Measurements from ENCODE around the gene CTNND2. TPM values are rescaled to one million over a fixed set of nuclear protein-coding genes. Genes with fewer than 3 reads are reported as not detected.

The CTNND2 gene
- total and polyA plus RNA-seq, 4 donors = 0.05 to 0.50 (median 0.27) TPM

DNA sequence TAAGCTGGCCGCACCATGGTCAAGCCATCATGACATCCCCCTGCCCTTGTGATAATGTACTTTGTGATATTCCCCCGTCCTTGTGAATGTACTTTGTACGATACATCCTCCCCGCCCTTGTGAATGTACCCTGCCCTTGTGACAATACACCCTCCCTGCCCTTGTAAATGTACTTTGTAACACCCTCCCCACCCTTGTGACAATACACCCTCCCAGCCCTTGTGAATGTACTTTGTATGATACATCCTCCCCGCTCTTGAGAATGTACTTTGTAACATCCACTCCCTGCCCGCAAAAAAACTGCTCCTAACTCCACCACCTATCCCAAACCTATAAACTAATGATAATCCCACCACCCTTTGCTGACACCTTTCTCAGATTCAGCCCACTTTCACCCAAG, 313.8 kb downstream of the CTNND2 start:
- no peaks in the 10 kb centered on the region for H3K36me3 ChIP-seq (ENCODE audit: control insufficient read depth in 4 of 4, insufficient read depth in 3 of 4, low read depth in 1 of 4, low read length in 3 of 4)
- H3K4me3 ChIP-seq (ENCODE audit: low read depth in 1 of 3, low read length in 3 of 3) = no peak overlapping the region
- no peaks in the 10 kb centered on the region for H3K4me1 ChIP-seq (ENCODE audit: control insufficient read depth in 4 of 4, insufficient read depth in 4 of 4, low read length in 3 of 4)
- DNase-seq (ENCODE audit: low spot score) = no peak
- TF ChIP-seq, protein P1, sequence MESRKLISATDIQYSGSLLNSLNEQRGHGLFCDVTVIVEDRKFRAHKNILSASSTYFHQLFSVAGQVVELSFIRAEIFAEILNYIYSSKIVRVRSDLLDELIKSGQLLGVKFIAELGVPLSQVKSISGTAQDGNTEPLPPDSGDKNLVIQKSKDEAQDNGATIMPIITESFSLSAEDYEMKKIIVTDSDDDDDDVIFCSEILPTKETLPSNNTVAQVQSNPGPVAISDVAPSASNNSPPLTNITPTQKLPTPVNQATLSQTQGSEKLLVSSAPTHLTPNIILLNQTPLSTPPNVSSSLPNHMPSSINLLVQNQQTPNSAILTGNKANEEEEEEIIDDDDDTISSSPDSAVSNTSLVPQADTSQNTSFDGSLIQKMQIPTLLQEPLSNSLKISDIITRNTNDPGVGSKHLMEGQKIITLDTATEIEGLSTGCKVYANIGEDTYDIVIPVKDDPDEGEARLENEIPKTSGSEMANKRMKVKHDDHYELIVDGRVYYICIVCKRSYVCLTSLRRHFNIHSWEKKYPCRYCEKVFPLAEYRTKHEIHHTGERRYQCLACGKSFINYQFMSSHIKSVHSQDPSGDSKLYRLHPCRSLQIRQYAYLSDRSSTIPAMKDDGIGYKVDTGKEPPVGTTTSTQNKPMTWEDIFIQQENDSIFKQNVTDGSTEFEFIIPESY (IDR thresholded peaks at IDR 0.05) = no peak
- TF ChIP-seq SP1 (IDR thresholded peaks at IDR 0.05) = no peak
- no peak for TF ChIP-seq TAF1 (conservative IDR thresholded peaks at IDR 0.05)
- no peak for TF ChIP-seq HNF4G (IDR thresholded peaks at IDR 0.05)
- no peak overlapping the region for H3K9ac ChIP-seq (ENCODE audit: low read depth in 1 of 2, low read length in 2 of 2)
- WGBS = 84% methylated on average over 6 of the region's 6 CpGs
- no peaks in the 10 kb centered on the region for H3K27me3 ChIP-seq (ENCODE audit: control insufficient read depth in 4 of 4, insufficient read depth in 4 of 4, low read length in 3 of 4)
- H3K9me3 ChIP-seq (ENCODE audit: control insufficient read depth in 4 of 4, low read length in 3 of 4) = no peaks in the 10 kb centered on the region
- no peak overlapping the region for H3K27ac ChIP-seq (ENCODE audit: low read depth in 1 of 2, low read length in 2 of 2)

DNA sequence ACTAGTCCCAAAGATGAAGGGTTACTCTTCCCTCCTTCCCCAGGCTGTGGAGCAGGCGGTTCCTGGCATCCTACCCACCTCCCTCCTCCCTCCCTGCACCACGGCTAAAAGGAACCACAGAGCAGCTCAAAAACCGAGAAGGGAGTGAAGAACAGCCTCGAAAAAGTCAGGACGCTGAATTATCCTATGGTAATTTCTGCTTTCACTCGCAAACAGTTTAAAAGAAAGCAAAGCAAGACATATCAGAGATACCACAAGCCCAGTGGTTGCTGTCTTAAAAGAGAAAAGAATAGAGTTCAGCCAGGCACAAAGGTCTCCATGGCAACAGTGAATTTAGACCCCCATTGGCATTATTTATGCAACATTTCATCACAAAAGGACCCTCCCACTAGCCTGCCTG, 315.4 kb downstream of the CTNND2 start:
- H3K4me1 ChIP-seq (ENCODE audit: control insufficient read depth in 4 of 4, insufficient read depth in 4 of 4, low read length in 3 of 4) = no peaks in the 10 kb centered on the region
- no peak overlapping the region for H3K27ac ChIP-seq (ENCODE audit: low read depth in 1 of 2, low read length in 2 of 2)
- H3K9ac ChIP-seq (ENCODE audit: low read depth in 1 of 2, low read length in 2 of 2) = no peak overlapping the region
- TF ChIP-seq EGR1 (IDR thresholded peaks at IDR 0.05; ENCODE audit: low read depth in 2 of 2) = no peak
- no peak for TF ChIP-seq RAD21 (IDR thresholded peaks at IDR 0.05)
- no peak for TF ChIP-seq TAF1 (conservative IDR thresholded peaks at IDR 0.05)
- TF ChIP-seq JUND (IDR thresholded peaks at IDR 0.05) = no peak
- TF ChIP-seq HNF4A (conservative IDR thresholded peaks at IDR 0.05) = no peak
- TF ChIP-seq FOXA2 (IDR thresholded peaks at IDR 0.05) = no peak
- TF ChIP-seq GABPA (IDR thresholded peaks at IDR 0.05 in 1 of 2, conservative IDR thresholded peaks at IDR 0.05 in 1 of 2) = no peak
- TF ChIP-seq YY1 (IDR thresholded peaks at IDR 0.05) = no peak
- no peak for TF ChIP-seq HNF4G (IDR thresholded peaks at IDR 0.05)
- TF ChIP-seq FOXA1 (IDR thresholded peaks at IDR 0.05) = no peak
- TF ChIP-seq, protein P2, sequence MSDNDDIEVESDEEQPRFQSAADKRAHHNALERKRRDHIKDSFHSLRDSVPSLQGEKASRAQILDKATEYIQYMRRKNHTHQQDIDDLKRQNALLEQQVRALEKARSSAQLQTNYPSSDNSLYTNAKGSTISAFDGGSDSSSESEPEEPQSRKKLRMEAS (IDR thresholded peaks at IDR 0.05) = no peak
- TF ChIP-seq, protein P1 (IDR thresholded peaks at IDR 0.05) = no peak
- TF ChIP-seq, protein P3, sequence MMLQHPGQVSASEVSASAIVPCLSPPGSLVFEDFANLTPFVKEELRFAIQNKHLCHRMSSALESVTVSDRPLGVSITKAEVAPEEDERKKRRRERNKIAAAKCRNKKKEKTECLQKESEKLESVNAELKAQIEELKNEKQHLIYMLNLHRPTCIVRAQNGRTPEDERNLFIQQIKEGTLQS (IDR thresholded peaks at IDR 0.05) = no peak
- TF ChIP-seq NR2F2 (IDR thresholded peaks at IDR 0.05) = no peak
- TF ChIP-seq, protein P4, sequence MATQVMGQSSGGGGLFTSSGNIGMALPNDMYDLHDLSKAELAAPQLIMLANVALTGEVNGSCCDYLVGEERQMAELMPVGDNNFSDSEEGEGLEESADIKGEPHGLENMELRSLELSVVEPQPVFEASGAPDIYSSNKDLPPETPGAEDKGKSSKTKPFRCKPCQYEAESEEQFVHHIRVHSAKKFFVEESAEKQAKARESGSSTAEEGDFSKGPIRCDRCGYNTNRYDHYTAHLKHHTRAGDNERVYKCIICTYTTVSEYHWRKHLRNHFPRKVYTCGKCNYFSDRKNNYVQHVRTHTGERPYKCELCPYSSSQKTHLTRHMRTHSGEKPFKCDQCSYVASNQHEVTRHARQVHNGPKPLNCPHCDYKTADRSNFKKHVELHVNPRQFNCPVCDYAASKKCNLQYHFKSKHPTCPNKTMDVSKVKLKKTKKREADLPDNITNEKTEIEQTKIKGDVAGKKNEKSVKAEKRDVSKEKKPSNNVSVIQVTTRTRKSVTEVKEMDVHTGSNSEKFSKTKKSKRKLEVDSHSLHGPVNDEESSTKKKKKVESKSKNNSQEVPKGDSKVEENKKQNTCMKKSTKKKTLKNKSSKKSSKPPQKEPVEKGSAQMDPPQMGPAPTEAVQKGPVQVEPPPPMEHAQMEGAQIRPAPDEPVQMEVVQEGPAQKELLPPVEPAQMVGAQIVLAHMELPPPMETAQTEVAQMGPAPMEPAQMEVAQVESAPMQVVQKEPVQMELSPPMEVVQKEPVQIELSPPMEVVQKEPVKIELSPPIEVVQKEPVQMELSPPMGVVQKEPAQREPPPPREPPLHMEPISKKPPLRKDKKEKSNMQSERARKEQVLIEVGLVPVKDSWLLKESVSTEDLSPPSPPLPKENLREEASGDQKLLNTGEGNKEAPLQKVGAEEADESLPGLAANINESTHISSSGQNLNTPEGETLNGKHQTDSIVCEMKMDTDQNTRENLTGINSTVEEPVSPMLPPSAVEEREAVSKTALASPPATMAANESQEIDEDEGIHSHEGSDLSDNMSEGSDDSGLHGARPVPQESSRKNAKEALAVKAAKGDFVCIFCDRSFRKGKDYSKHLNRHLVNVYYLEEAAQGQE (IDR thresholded peaks at IDR 0.05) = no peak
- TF ChIP-seq RXRA (IDR thresholded peaks at IDR 0.05) = no peak
- H3K4me3 ChIP-seq (ENCODE audit: low read depth in 1 of 3, low read length in 3 of 3) = no peak overlapping the region
- WGBS = 38% methylated on average over 6 of the region's 6 CpGs
- H3K27me3 ChIP-seq (ENCODE audit: control insufficient read depth in 4 of 4, insufficient read depth in 4 of 4, low read length in 3 of 4) = no peaks in the 10 kb centered on the region
- no peak for DNase-seq (ENCODE audit: low spot score)
- no peaks in the 10 kb centered on the region for H3K9me3 ChIP-seq (ENCODE audit: control insufficient read depth in 4 of 4, low read length in 3 of 4)
- H3K36me3 ChIP-seq (ENCODE audit: control insufficient read depth in 4 of 4, insufficient read depth in 3 of 4, low read depth in 1 of 4, low read length in 3 of 4) = no peaks in the 10 kb centered on the region
